T47D (cell line): Measurements from ENCODE around the gene SPA17.

Experiments
- DNase-seq, 2 experiments: peaks; one replicate each; pipeline versions ENCODE4 v3.0.0 to v3.0.0-alpha.2; 2011 to 2012; ENCODE audit warnings: low read depth in 1 of 2, low spot score in 1 of 2
- JUND ChIP-seq: IDR thresholded peaks from 2 replicates; pipeline ENCODE4 v1.6.1; 2012; ENCODE audit warnings: low read depth
- in situ Hi-C: cut with HindIII; loops from 2 replicates; pipeline ENCODE4 v1.10.0; 2016; ENCODE audit warnings: low sequenced_read_pairs, low pct_unique_long_range_greater_than_20kb

SPA17 gene

GRCh38 chr11:124672536-124673215, 1.0 kb upstream of the SPA17 start:
- DNase-seq: no peak

GRCh38 chr11:124674168-124674517, 439 bp downstream of the SPA17 start:
- in situ Hi-C loops: no loop called here
- no peak for DNase-seq
- TF ChIP-seq JUND: no peak

More at GRCh38 chr11:124672536-124673215, 1.0 kb upstream of the SPA17 start:
- no peak for TF ChIP-seq JUND
- in situ Hi-C loops: no loop called here

GRCh38 chr11:124674571-124674970, 867 bp downstream of the SPA17 start:
- no peak for DNase-seq
- in situ Hi-C loops: no loop called here
- TF ChIP-seq JUND: no peak

GRCh38 chr11:124676386-124676785, 2.7 kb downstream of the SPA17 start:
- in situ Hi-C loops: no loop called here
- no peak for DNase-seq
- TF ChIP-seq JUND: no peak

GRCh38 chr11:124678416-124678815, 4.7 kb downstream of the SPA17 start:
- in situ Hi-C loops: no loop called here
- DNase-seq: no peak
- no peak for TF ChIP-seq JUND

- in situ Hi-C loops: no loop called here
- TF ChIP-seq JUND: no peak
- DNase-seq: no peak
Measured at GRCh38 chr11:124681421-124681820, 7.7 kb downstream of the SPA17 start.

- DNase-seq: no peak
- in situ Hi-C loops: no loop called here
- no peak for TF ChIP-seq JUND
Measured at GRCh38 chr11:124682443-124682842, 8.7 kb downstream of the SPA17 start.

GRCh38 chr11:124693142-124693541, 19.4 kb downstream of the SPA17 start:
- no peak for DNase-seq
- in situ Hi-C loops: no loop called here
- no peak for TF ChIP-seq JUND

- TF ChIP-seq JUND: no peak
- in situ Hi-C loops: no loop called here
- DNase-seq: no peak
Measured at GRCh38 chr11:124699547-124699946, 25.8 kb downstream of the SPA17 start.

- in situ Hi-C loops: no loop called here
- no peak for DNase-seq
- TF ChIP-seq JUND: no peak
Measured at GRCh38 chr11:124700028-124700427, 26.3 kb downstream of the SPA17 start.

- in situ Hi-C loops: no loop called here
- TF ChIP-seq JUND: no peak
Measured at GRCh38 chr11:124707829-124708228, 34.1 kb downstream of the SPA17 start.

GRCh38 chr11:124712392-124712791, 38.7 kb downstream of the SPA17 start:
- in situ Hi-C loops: no loop called here
- DNase-seq: peak in 1 of 2 experiments; percentile 38
- TF ChIP-seq JUND: no peak

More at GRCh38 chr11:124707829-124708228, 34.1 kb downstream of the SPA17 start:
- DNase-seq: peak in 1 of 2 experiments; percentile 23

GRCh38 chr11:124716591-124716990, 42.9 kb downstream of the SPA17 start:
- DNase-seq: no peak
- TF ChIP-seq JUND: no peak
- in situ Hi-C loops: no loop called here

- no peak for TF ChIP-seq JUND
- DNase-seq: no peak
- in situ Hi-C loops: no loop called here
Measured at GRCh38 chr11:124717421-124717785, 43.7 kb downstream of the SPA17 start.
